Measurements from ENCODE around the gene HYCC2.

Gene HYCC2

GRCh38 chr2:201071479-201072200, at the start of gene HYCC2, which contains the start of gene NDUFB3 (continued):
- TF ChIP-seq ZSCAN5A (tag by site-specific recombination; IDR thresholded peaks at IDR 0.05) = 0 out of 2 replicates have a peak, but pooled peaks have one; percentile 20
- no peak for TF ChIP-seq ZNF184 (tag by site-specific recombination; IDR thresholded peaks at IDR 0.05)
- TF ChIP-seq TSHZ1 (tag by site-specific recombination; IDR thresholded peaks at IDR 0.05; ENCODE audit: borderline replicate concordance) = no peak
- TF ChIP-seq PRDM10 (tag by site-specific recombination; IDR thresholded peaks at IDR 0.05) = peak; percentile 46
- TF ChIP-seq ZNF660 (tag by site-specific recombination; IDR thresholded peaks at IDR 0.05) = peak; percentile 85; the same call in 1 of the 2 replicates
- TF ChIP-seq ZNF169 (tag by site-specific recombination; IDR thresholded peaks at IDR 0.05) = no peak
- no peak for TF ChIP-seq PRDM6 (tag by site-specific recombination; IDR thresholded peaks at IDR 0.05)
- TF ChIP-seq ZNF202 (tag by site-specific recombination; IDR thresholded peaks at IDR 0.05; ENCODE audit: borderline replicate concordance) = no peak
- no peak for TF ChIP-seq ZNF555 (tag by site-specific recombination; conservative IDR thresholded peaks at IDR 0.05)
- TF ChIP-seq ZBTB11 (tag by site-specific recombination; conservative IDR thresholded peaks at IDR 0.05; ENCODE audit: low read depth) = peak; percentile 100
- TF ChIP-seq HIC1 (tag by site-specific recombination; IDR thresholded peaks at IDR 0.05) = no peak; the same call in none of the 2 replicates
- TF ChIP-seq ZNF561 (tag by site-specific recombination; IDR thresholded peaks at IDR 0.05; ENCODE audit: borderline replicate concordance) = peak; percentile 49; the same call in 1 of the 2 replicates
- TF ChIP-seq ZNF580 (tag by site-specific recombination; IDR thresholded peaks at IDR 0.05) = peak; percentile 100
- peak; percentile 95 for TF ChIP-seq ZNF639 (tag by site-specific recombination; IDR thresholded peaks at IDR 0.05)
- no peak for TF ChIP-seq ZFP41 (tag by site-specific recombination; IDR thresholded peaks at IDR 0.05; ENCODE audit: borderline replicate concordance)
- TF ChIP-seq ZNF26 (tag by site-specific recombination; IDR thresholded peaks at IDR 0.05) = no peak
- TF ChIP-seq ZNF48 (tag by site-specific recombination; IDR thresholded peaks at IDR 0.05) = no peak
